SK-N-SH treated with all-trans-retinoic acid at 6 μM for 48 hours (cell line): Measurements from ENCODE around the gene EXTL1.

ENCODE experiments used
- ATAC-seq: fragments of 200-7000 bp; cut with Tn5 transposase; 3 replicates; pipeline ENCODE4 v1.9.1; 2020; ENCODE audit warnings: mild to moderate bottlenecking, moderate library complexity
- BACH2 ChIP-seq: fragments of 250-450 bp; sonication (Bioruptor Pico); IDR thresholded peaks from 2 replicates; pipeline ENCODE4 v1.9.0; 2021; ENCODE audit warnings: mild to moderate bottlenecking, borderline replicate concordance
- CSDC2 ChIP-seq: fragments of 250-450 bp; sonication (Bioruptor Pico); IDR thresholded peaks from 2 replicates; pipeline ENCODE4 v1.5.0; 2020; ENCODE audit warnings: mild to moderate bottlenecking, moderate library complexity
- CSRNP3 ChIP-seq: fragments of 250-450 bp; sonication (Bioruptor Pico); IDR thresholded peaks from 2 replicates; pipeline ENCODE4 v1.5.1; 2021; ENCODE audit warnings: mild to moderate bottlenecking, moderate library complexity
- ESRRG ChIP-seq: fragments of 250-450 bp; sonication (Bioruptor Pico); IDR thresholded peaks from 2 replicates; pipeline ENCODE4 v1.6.1; 2021; ENCODE audit warnings: mild to moderate bottlenecking
- GLIS3 ChIP-seq: fragments of 250-450 bp; sonication (Bioruptor Pico); IDR thresholded peaks from 2 replicates; pipeline ENCODE4 v1.5.0; 2020; ENCODE audit warnings: mild to moderate bottlenecking, moderate library complexity
- ISL1 ChIP-seq: fragments of 250-450 bp; sonication (Bioruptor Pico); IDR thresholded peaks from 2 replicates; pipeline ENCODE4 v2.1.2; 2022; ENCODE audit warnings: mild to moderate bottlenecking, moderate library complexity
- OSR1 ChIP-seq: fragments of 250-450 bp; sonication (Bioruptor Pico); IDR thresholded peaks from 2 replicates; pipeline ENCODE4 v1.8.0; 2022; ENCODE audit warnings: moderate library complexity, mild to moderate bottlenecking, inconsistent platforms
- PATZ1 ChIP-seq: fragments of 250-450 bp; sonication (Bioruptor Pico); IDR thresholded peaks from 2 replicates; pipeline ENCODE4 v1.8.0; 2020; ENCODE audit warnings: mild to moderate bottlenecking, moderate library complexity, borderline replicate concordance
- PPARA ChIP-seq: fragments of 250-450 bp; sonication (Bioruptor Pico); IDR thresholded peaks from 2 replicates; pipeline ENCODE4 v1.5.0; 2020; ENCODE audit warnings: mild to moderate bottlenecking, borderline replicate concordance
- RARB ChIP-seq: fragments of 250-450 bp; sonication (Bioruptor Pico); IDR thresholded peaks from 2 replicates; pipeline ENCODE4 v1.8.0; 2021; ENCODE audit warnings: mild to moderate bottlenecking, moderate library complexity
- SNAI2 ChIP-seq: fragments of 250-450 bp; sonication (Bioruptor Pico); IDR thresholded peaks from 2 replicates; pipeline ENCODE4 v1.5.0; 2020; ENCODE audit warnings: mild to moderate bottlenecking, moderate library complexity
- TCF4 ChIP-seq: fragments of 250-450 bp; sonication (Bioruptor Pico); IDR thresholded peaks from 2 replicates; pipeline ENCODE4 v1.8.0; 2021; ENCODE audit warnings: mild to moderate bottlenecking, moderate library complexity, borderline replicate concordance
- TOX ChIP-seq: fragments of 250-450 bp; sonication (Bioruptor Pico); IDR thresholded peaks from 2 replicates; pipeline ENCODE4 v1.8.0; 2021; ENCODE audit warnings: mild to moderate bottlenecking, moderate library complexity, borderline replicate concordance
- ZC3H10 ChIP-seq: fragments of 250-450 bp; sonication (Bioruptor Pico); IDR thresholded peaks from 2 replicates; pipeline ENCODE4 v1.5.1; 2021; ENCODE audit warnings: mild to moderate bottlenecking, moderate library complexity
- ZFP3 ChIP-seq: fragments of 250-450 bp; sonication (Bioruptor Pico); IDR thresholded peaks from 2 replicates; pipeline ENCODE4 v1.5.0; 2020; ENCODE audit warnings: mild to moderate bottlenecking, moderate library complexity
- ZNF565 ChIP-seq: fragments of 450-650 bp; formaldehyde crosslinking; conservative IDR thresholded peaks from 2 replicates; pipeline ENCODE4 v1.5.0; 2020; ENCODE audit warnings: low read depth, mild to moderate bottlenecking, moderate library complexity
- ZNF70 ChIP-seq: fragments of 450-650 bp; formaldehyde crosslinking; IDR thresholded peaks from 2 replicates; pipeline ENCODE4 v1.5.0; 2020; ENCODE audit warnings: mild to moderate bottlenecking, moderate library complexity
- TF ChIP-seq, protein P1 (sequence below): fragments of 250-450 bp; sonication (Bioruptor Pico); IDR thresholded peaks from 2 replicates; pipeline ENCODE4 v1.8.0; 2021; ENCODE audit warnings: low read depth, mild to moderate bottlenecking, moderate library complexity, borderline replicate concordance
- TF ChIP-seq, protein P2 (sequence below): fragments of 250-450 bp; sonication (Bioruptor Pico); IDR thresholded peaks from 2 replicates; pipeline ENCODE4 v1.5.1; 2020; ENCODE audit warnings: low read depth, mild to moderate bottlenecking, moderate library complexity

The EXTL1 gene

DNA sequence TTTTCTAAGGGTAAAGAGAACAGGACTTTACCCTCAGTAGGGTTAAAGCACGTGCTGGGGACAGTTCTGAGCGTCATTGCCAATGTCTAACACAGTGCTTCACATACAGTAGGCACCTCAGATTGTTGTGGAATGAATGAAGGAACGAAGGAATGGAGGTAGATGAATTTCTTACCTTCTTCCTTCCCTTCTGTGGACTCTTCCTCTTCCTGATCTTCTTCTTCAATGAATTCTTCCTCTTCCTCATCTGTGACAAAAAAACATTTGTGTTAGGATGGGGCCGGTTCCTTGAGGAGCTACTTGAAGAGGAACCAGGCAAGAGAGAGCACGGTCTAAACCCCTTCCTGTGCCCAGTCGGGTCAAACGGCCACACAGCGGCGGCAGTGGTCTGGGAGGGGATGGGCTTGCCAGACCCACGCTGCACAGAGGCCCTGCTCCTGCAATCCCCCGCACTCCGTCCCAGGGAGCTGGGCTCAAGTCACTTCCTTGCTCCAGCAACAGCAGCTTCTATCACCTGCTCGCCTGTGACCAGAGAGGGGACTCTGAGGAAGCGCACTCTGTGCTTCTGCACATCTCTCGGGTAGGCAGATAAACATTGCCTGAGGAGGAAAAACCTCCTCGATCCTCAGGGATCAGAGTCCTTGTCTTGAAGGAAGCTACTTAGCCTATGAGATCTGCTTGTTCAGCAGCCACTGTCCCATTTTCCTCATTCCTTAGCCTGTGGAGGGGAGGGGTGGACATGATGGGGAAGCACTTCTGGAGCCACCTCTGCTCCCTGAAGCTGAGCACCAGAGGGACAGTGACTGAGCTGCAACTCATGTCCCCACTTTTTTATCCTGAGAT lies 32.4 kb downstream of the EXTL1 start:
- TF ChIP-seq ZFP3 (CRISPR knock-in tag): no peak
- no peak for TF ChIP-seq PATZ1 (CRISPR knock-in tag)
- ATAC-seq: no peak

DNA sequence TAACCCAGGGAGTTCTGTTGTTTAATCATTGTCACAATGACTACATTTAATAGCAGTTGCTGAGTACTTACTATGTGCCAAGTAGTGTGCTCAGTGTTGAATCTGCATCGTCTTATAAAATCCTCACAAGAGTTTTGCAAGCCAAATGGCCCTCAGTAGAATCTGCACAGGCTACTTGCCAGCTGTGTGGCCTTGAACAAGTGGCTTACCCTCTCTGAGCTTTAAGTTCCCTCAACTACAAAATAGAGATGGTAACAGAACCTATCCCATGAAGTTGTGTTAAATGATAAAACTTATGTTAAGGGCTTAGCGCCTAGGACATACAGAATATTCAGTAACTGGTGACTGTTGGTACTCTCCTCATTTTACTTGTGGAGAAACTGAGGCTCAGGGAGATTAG lies 33.5 kb downstream of the EXTL1 start:
- ATAC-seq: no peak
- TF ChIP-seq PPARA (CRISPR knock-in tag) (no peak), ZC3H10 (CRISPR knock-in tag) (no peak), CSDC2 (CRISPR knock-in tag) (no peak), OSR1 (CRISPR knock-in tag) (no peak), SNAI2 (CRISPR knock-in tag) (no peak), ESRRG (CRISPR knock-in tag) (no peak), ZNF565 (no peak), ISL1 (CRISPR knock-in tag) (no peak), TCF4 (no peak), ZNF70 (CRISPR knock-in tag) (no peak), BACH2 (CRISPR knock-in tag) (no peak), GLIS3 (no peak), RARB (no peak), TOX (CRISPR knock-in tag) (no peak), ZFP3 (CRISPR knock-in tag) (no peak)
- TF ChIP-seq, protein P1, sequence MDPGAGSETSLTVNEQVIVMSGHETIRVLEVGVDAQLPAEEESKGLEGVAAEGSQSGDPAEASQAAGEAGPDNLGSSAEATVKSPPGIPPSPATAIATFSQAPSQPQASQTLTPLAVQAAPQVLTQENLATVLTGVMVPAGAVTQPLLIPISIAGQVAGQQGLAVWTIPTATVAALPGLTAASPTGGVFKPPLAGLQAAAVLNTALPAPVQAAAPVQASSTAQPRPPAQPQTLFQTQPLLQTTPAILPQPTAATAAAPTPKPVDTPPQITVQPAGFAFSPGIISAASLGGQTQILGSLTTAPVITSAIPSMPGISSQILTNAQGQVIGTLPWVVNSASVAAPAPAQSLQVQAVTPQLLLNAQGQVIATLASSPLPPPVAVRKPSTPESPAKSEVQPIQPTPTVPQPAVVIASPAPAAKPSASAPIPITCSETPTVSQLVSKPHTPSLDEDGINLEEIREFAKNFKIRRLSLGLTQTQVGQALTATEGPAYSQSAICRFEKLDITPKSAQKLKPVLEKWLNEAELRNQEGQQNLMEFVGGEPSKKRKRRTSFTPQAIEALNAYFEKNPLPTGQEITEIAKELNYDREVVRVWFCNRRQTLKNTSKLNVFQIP (CRISPR knock-in tag): no peak
- TF ChIP-seq, protein P2, sequence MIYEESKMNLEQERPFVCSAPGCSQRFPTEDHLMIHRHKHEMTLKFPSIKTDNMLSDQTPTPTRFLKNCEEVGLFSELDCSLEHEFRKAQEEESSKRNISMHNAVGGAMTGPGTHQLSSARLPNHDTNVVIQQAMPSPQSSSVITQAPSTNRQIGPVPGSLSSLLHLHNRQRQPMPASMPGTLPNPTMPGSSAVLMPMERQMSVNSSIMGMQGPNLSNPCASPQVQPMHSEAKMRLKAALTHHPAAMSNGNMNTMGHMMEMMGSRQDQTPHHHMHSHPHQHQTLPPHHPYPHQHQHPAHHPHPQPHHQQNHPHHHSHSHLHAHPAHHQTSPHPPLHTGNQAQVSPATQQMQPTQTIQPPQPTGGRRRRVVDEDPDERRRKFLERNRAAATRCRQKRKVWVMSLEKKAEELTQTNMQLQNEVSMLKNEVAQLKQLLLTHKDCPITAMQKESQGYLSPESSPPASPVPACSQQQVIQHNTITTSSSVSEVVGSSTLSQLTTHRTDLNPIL: no peak

DNA sequence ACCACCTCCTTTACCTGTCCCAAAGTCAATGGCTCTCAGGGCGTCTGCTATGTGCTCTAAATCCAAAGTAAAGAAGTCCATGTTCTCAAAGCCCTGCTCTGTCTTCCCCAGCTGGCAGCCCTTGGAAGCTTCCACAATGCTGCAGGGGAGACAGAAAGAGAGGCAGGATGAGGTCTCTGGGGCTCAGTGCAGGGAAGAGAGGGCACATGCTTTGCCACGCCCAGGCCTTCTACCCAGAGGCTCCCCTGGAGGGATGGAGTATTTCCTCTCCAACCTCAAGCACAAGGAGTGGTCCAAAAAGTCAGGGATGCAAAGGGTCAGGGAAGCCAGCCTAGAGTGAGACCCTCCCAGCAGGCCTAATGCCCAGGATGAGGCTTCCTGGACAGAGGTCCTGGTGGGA lies 35.6 kb downstream of the EXTL1 start:
- ATAC-seq: no peak
- TF ChIP-seq CSRNP3 (CRISPR knock-in tag) (no peak), CSDC2 (CRISPR knock-in tag) (no peak)

GRCh38 chr1:26058052-26058595 lies 36.5 kb downstream of the EXTL1 start:
- no peak for ATAC-seq

More at GRCh38 chr1:26058052-26058595, 36.5 kb downstream of the EXTL1 start:
- TF ChIP-seq PATZ1 (CRISPR knock-in tag): no peak
- TF ChIP-seq, protein P2: no peak
